ENCODE measurements around the gene RTN4R.
"Not testable (repeated sequence)": the region's sequence is repeated elsewhere in the genome, so short reads cannot be mapped to it uniquely, and the experiment has no call there.

The RTN4R gene

DNA sequence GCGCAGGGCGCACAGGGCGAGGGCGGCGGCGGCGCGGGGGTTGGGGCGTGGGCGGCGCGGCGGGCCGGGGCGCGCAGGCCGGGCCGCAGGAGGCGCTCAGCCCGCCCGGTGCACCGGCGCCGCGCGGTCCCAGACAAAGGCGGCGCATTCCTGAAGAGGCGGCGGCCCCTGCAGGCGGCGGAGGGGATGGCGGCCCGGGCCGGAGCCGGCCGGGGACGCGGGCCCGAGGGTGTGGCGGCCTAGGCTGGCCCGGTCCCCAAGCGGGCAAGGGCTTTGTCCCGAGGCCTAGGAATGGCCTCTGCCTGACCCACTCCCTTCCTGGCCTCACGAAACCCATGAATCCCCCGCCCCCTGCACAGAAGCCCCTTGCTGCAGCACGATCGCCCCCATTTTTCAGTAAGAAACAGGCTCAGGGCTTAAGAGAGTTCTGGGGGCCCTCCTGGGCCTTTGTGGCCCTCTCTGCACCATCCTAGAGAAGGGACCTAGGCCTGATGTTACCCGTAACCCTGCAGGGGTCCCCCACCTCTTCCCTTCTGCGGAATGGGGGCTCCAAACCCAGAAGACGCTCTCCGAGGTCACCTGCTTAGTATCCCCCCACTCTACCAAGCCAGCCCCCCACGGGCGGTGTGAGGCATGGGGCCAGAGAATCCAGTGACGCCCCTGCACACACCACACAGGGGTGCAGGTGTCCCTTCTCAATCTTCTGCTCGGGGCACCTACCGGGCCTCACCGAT is at the start of gene RTN4R:
Gene RTN4R, minus strand, starts transcription at position 40 of the 734 bp plus-strand sequence. CDS start 226 bp downstream, outside the sequence.
- DNase-seq, result no peak

DNA sequence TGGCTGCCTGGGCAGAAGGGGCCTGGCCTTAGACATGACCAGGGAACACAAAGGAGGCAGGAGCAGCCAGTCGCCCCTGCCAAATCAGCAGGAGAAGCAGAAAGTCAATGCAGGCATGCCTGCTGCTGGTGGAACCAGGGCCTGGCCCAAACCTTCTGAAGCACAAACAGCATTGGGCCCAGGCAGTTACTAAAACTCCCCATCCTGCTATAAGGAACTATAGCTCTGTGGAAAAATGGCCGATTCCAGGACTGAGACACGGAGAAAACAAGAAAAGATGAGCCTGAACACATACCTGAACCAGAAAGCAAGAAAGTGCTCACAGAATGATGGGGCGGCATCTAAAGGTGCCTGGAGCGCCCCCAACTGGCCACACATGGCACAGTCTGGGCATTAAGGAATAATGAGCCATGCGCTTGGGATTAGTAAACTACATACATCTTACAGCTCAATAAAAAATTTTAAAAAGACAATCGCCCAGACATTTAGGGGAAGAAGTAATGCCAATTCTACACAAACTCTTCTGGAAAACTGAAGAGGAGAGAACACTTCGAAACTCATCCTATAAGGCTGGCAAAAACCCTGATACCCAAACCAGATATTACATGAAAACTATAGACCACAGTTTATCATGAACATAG is 49.4 kb upstream of the RTN4R start:
- not testable (repeated sequence) for DNase-seq

DNA sequence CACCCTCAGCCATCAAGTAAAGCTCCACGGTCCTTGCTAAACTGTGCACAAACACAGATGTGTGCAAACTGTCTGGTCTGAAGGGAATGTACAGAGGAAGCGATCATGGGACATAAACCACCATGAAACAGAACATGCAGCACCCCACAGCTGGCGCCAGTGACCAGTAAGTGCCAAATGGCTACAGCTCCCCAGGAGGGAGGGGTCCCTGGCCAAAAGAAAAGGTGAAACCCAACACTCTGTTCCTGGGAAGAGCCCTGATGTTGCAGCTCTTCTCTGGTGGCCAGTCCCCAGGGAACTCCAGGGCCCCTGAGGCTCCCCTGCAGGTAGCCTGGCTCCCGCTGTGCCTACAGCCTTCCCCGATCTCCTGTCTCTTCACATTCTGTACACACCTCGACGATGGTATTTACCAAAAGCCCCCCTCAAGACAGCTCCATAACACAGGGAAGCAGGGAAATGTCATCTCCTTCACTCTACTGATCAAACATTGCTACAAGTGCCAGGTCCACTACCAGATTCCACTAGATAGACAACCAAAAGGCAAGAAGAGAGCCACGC is 48.8 kb upstream of the RTN4R start:
- no peak for DNase-seq

DNA sequence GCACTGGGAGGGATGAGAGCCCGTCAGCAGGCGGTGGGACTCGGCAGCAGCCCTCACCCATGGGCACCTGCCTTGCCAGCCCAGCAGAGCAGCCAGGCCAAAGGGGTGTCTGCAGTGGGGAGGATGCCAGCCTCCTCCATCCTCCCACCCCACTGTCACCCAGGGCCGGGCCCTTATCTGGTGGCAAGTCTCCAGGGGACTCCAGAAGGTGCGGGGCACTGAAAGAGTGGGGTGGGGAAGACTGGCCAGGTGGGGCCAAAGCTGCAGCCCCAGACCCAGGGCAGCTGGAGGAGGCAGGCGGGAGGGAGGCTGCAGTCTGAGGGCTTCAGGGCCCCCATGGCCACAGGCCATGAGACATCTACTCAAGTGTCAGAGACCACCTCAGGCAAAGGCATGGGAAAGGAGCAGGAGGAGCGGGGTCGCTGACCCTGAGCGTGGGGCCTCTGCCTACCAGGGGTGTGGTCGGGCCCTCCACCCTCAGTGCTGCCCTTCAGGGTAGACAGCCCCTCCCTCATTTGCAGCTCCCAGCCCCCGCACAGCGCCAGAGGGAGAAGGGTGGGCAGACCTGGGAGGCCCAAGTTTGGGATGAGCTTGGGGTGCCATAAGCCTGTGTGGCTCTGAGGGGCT is 48.2 kb upstream of the RTN4R start:
- no peak for DNase-seq

DNA sequence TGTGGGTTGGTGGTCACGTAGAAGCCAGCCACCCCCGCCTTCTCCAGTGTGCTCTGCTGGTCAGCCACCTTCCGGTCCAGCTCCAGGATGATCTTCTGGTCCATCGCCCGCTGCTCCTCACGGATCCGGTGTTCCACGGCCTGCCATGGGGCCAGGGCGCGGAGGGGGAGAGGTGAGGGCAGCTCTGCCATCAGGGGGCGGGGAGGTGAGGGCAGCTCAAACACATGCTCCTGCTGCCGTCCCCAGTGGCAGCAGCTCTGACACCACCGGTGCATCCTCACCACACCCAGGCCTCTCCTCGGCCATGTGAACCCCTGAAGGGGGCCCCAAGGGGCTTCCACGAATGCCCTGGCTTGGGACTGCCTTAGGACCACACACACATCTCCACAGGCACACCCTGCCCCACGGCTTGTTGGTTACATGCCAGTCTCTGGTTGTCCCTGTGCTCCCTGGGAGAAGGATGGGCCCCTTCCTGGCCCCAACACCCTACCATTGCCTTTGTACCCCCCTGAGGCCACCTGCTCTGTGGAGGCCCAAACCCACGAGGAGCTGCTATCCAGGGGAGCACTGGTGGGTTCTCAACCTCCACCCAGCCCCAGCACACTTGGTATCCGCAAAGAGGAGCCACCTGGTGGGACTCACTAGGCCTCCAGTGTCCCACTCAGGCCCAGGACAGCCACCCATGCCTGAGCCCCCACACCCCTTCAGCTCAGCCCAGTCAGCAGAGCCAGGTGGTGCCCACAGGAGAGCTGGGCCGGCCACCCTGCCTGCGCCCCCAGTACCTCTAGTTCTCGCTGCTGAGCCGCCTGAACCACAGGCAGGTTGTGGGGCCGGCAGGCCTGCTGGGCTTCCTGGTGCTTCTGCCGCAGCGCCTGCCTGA is 47.5 kb upstream of the RTN4R start:
- DNase-seq, result no peak

DNA sequence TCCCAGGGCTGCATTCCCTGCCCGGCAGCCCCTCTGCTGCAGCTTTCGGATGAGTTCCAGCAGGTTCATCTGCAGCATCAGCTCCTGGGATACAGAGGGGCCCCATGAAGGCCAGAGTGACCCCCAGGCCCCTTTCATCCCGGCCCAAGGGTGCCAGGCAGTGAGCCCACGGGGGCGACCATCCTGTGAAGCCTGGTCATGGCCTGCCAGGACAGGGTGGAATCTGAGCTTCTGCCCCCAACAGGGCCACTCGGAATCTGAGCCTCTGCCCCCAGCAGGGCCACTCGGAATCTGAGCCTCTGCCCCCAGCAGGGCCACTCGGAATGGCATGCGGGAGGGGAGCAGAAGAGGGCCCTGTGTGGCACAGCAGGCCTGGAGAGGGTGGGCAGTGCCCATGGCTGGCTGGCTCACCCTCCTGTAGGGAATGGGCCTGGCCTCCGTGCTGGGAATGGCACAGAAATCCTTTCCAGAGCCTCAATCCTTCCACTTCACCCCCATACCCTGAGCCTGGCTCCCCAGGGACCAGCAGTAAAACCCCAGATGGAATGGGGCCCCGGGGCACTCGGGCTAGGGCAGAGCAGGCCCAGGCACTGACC is 46.7 kb upstream of the RTN4R start:
- DNase-seq, result not testable (repeated sequence)

DNA sequence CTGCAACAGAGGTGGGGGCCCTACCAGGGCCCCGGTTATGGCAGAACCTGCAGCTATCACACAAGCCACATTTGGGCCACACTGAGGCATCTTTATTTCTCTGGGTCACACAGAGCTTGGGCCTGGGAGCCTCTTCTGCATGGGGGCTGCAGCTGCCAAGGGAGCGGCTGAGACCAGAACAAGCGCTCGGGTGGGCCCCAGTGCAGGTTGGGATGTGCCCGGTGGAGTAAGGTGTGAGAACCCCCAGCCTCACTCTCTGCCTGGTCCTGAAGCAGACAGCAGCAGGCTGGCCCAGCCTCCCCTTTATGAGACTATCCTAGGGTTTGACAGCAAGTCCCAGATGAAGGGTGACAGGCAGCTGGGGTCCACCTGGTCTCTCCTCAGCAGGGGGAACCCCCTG is 46.1 kb upstream of the RTN4R start:
- DNase-seq, result not testable (repeated sequence)

DNA sequence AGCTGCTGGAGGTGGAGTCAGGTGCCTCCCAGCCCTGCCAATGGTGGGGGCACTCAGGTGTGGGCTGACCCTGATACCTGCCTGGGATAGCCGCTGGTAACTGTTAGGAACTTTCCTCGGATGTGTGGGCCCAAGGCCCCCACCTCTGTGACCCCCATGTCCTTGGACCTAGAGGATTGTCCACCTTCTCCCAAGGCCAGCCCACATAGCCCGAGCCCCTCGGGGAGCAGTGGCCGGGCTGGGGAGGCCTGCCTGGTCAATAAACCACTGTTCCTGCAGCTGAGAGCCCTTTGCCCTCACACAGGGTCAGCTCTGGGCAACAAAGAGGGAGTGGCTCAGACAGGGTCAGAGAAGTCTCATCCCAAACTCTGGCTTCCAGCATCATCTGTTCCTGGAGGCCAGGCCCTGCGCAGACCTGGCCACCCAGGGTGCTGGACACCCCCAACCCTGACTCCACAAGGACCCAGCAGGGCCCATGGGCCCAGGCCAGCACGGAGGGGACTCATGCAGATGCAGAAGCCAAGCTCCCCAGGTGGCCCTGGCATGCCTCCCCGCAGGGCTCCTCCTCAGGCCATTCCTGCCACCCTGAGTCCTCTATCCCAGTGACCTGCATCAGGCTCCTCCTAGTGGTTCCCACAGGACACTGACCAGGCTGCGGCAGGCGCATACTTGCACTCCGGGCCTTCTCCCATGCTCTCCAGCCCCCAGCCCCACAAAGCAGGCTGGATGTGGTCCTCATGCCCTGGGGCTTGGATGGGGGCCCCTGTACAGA is 45.4 kb upstream of the RTN4R start:
- not testable (repeated sequence) for DNase-seq

DNA sequence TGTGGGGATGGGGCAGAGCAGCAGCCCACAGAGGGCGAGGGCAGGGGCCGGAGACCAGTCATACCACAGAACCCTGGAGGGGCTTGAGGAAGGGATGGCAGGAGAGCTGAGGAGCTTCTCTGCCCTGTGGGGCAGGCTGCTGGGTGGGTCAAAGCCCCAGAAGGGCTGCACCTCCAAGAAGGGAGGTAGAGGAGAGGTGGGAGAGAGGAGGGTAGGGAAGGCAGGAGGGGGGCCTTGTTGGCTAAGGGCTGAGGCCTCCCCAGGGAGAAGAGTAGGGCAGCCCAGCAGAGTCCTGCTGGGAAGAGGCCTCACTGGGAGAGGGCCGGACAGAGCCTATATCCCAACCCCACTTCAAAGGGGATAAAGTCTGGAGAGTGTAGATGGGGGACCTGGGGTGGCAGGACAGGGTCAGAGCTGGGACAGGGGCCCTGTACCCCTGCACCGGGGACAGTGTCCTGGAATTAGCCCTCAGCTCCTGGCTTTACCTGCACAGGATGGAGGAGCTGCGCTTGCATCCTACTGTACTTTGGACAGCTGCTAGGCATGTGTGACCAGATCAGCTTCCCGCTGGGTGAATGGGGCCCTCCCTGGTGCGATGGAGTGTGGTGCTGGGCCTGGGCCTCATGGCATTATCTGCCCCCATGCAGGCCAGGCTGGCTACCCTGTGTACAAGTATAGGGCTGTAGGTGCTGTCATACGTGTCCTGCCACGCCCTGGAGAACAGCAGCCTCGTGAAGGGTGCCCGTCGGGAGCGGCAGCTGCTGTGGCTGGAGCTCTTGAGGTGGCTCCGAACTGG is 44.5 kb upstream of the RTN4R start:
- no peak for DNase-seq

DNA sequence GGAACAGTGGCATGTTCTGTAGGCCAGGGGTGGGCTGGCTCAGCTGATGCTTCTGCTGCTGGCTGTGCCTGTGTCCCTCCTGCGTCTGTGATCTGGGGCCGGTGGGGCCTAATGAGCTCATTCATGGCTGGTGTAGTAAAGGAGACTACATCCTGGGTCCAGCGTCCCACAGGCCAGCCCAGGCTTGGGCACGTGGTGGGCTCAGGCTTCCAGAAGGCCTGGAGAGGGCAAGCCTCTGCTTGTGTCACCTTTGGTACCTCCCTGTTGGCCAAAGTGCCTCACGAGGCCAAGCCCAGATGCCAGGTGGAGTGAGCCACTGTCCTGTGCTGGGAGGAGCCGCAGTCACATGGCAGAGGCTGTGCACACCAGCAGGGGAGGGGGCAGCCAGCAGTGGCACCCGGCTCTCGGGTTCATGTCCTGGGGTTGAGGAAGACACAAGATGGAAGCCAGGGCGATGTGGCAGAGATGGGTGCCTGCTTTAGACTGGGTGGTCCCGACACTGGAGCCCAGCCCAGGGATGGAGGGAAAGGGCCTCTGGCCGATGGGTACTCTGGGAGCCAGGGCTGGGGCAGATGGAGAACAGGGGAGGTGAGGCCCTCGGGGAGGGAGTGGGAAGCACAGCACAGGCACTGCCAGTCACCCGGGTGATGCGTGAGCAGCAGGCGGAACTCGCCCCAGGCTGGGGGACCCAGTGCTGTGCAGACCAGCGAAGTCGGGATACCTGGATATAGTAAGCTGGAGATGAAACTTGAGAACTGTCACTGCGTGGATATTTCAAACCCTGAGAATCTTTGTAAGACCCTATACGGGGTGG is 43.3 kb upstream of the RTN4R start:
- not testable (repeated sequence) for DNase-seq

DNA sequence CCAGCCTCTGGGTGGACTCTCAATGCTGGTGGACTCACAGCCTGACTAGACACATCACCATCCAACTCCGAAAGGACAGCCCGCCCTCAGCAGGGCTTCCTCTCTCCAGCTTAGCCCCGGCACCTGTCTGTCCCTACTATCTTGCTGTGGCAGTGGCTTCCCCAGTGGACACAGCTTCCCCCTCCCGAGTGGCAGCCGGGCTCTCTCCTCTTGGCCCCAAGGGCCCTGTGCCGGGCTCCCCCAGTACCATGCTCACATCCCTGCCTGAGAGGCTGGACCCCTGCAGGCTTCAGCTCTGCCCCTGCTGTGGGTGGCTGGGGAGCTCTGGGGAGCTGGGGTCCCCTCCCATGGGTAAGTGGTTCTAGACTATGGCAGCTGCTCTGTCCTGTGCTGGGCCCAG is 42.7 kb upstream of the RTN4R start:
- not testable (repeated sequence) for DNase-seq

DNA sequence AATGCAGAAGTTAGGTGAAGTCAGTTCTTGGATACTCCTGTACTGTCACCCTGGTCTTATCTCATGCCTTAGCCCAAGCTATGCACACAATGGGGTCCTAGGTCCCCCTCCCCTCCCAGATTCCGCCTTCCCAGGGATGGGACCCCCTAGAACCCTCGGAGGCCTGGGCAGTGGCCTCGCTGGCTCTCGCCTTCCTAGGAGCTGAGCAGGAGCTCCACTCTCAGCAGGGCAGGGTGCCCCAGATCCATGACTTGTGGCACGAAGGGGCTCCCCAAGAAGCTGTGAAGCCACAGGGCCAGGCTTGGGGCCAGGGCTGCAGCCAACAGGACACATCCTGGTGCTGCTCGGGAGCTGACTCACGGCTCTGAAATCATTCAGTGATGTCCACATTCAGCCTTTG is 42.1 kb upstream of the RTN4R start:
- DNase-seq, result not testable (repeated sequence)

DNA sequence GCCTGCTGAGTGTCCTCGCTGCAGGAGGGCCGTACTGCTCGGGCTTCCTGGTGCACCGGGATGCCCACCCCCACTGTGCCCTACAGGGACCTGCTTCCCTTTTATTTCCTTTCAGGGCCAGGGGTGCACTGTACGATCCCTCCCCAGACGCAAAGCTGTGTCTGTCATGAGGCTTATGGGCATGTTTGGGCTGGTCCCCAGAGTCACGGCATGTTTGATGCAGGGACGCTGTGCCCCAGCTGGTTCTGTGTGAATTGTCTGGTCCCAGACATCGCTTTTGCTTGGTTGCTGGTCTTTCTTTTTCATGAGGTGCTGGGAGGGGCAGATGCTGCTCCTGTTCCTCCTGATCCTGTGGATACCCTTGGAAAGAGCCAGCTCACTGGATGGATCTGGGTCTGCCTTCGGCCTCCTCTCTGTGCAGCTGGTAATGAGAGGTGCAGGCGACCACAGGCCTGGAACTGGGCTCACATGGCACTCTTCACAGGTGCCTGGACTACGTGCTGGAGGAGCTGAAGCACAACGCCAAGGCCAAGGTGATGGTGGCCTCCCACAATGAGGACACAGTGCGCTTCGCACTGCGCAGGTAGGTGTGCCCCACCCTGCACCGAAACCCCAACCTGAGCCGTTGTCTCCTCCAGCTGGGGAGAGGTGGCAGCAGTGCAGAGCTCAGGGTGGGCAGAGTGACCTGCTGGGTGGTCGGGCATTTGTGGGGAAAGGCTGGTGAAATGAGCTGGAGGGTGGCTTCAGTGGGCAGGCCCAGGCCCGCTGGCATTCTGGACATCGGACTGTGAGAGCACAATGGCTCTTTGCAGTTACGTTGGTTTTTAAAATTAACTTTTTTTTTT is 40.9 kb upstream of the RTN4R start:
- not testable (repeated sequence) for DNase-seq

DNA sequence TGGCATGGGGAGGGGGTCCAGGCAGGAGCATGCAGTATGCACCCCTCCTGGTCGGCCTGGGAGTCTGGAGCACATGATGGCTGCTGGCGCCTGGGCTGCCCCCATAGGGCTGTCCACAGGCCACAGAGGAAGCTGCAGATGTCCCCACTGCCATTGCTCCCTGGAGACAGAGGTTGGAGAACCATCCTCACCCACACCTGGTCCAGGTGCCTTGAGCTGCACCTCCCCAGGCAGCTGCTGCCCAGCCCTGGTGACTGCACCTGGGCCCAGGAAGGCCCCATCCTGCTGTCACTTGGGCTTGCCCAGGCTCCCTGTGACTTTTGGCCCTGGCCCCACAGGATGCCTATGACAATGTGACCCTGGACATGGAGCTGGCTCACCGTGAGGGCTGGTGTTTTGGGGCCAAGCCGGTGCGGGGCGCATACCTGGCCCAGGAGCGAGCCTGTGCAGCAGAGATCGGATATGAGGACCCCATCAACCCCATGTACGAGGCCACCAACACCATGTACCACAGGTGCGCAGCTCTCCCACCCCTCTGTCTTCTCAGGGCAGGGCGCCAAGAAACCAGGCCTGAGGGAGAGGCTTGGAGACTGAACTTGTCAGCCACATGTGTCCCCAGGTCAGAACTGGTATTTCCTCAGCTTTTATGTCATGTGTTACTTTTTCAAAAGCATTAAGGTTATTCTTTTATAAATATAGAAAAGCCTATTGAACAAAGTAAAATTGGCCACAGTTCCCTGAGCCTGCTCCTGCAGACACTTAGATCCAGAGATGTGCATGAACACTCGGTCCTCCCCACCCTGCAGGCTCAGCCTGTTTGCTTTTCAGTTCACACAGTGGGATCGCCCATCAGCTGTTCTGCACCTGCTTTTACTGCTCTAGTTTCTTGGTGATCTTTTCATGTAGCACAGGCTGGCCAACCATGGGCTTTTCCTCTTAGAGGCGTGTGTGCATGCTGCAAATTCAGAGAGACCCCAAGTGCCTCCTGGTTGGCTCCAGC is 39.6 kb upstream of the RTN4R start:
- DNase-seq, result not testable (repeated sequence)

DNA sequence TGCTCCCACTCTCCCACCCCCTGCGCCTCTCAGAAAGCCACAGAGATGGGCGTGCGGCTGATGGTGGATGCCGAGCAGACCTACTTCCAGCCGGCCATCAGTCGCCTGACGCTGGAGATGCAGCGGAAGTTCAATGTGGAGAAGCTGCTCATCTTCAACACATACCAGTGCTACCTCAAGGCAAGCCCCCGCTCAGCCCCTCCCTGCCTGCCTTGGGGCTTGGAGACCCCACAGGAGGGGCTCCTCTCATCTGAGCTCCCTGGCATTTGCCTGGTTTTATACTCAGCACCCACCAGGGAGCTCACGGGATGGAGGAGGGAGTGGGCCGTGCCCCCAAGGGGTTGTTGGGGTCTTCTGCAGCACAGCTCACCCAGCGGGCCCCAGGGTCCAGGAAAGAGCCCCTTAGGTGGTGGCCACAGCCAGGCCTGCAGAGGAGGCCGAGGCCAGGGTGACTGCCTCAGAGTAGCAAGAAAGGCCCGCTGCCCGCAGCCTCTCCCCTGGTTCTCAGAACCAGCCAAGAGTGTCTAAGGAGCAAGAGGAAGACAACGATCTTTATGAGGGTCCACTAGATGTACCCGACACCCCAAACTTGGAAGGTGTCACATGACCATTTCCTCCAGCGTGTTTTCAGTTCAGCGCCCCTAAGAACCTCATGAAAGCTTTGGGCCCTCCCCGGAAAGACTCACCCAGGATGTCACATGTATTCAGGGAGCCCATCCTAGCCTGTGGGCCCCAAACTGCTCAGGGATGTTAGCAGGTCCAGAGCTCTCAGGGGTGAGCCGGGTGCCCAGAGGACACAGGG is 38.7 kb upstream of the RTN4R start:
- DNase-seq, result not testable (repeated sequence)

DNA sequence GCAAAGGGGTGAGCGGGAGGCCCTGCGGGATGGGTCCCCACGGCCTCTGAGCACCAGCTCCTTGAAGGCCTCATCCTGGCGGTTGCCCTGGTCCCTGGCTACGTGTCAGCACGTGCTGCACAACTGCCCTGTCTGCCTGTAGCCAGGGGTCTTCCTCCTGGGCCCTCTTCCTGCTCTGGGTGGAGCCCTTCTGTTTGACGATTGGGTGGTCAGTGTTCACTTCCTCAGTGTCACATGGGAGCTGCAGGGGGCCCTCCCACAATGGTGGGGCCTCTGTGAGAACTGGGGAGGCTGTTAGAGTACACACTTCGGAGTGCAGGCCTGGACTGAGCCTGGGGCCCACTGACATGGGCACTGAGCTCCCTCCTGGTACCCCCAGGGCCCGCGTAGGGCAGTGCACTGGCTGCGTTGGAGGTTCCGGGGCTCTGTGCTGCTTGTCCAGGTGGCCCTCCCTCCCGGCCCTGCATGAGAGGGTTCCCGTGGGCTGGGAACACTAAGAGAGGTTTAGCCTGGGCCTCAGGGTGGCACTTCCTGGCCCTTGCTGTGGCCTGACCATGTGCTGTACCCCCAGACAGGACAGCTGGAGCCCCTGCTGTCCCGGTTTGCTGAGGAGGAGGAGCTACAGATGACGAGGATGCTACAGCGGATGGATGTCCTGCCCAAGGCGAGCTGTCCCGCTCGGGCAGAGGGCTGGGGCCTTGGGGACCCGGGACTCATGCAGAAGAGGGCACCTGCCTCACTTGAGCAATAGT is 38.0 kb upstream of the RTN4R start:
- no peak for DNase-seq
